A549 (cell line): Measurements from ENCODE around the gene MYRIP. TPM values are rescaled to one million over a fixed set of nuclear protein-coding genes. Genes with fewer than 3 reads are reported as not detected.

Experiments
- ATAC-seq, 2 experiments: fragments of 200-7000 bp in 1 of 2; fragments of >200 bp in 1 of 2; cut with Nextera tagmentation in 1 of 2; cut with Tn5 transposase in 1 of 2; 3 replicates each; pipeline versions ENCODE4 v1.8.0 to v1.9.1; 2018 to 2020; ENCODE audit warnings: mild to moderate bottlenecking in 1 of 2, moderate library complexity in 1 of 2
- CTCF ChIA-PET: fragments of 300-600 bp; sonication (Branson Sonifier 250); formaldehyde crosslinking; extraction: SDS; loops from one replicate; lab custom pipeline; 2021; ENCODE audit warnings: antibody characterized with exemption, inconsistent platforms; lab: Yijun Ruan, JAX
- POLR2A ChIA-PET: fragments of 350-600 bp; formaldehyde crosslinking; extraction: SDS; loops from one replicate; lab custom pipeline; 2021; ENCODE audit warnings: antibody characterized with exemption, inconsistent platforms; lab: Yijun Ruan, JAX
- DNase-seq, 2 experiments: peaks; one replicate each; pipeline versions ENCODE4 v3.0.0 to v3.0.0-alpha.2; 2011 to 2016; ENCODE audit warnings: low read depth in 1 of 2, low spot score in 1 of 2
- FAIRE-seq: peaks from 2 replicates; lab custom pipeline; 2011; peaks lifted over from hg19 to GRCh38; lab: Jason Lieb, UNC
- H3K27ac ChIP-seq, 2 experiments: fragments of >200 bp; sonication (Bioruptor Twin); formaldehyde crosslinking; 3 replicates each; pipeline ENCODE4 v1.5.1; 2016 to 2017
- H3K4me1 ChIP-seq: fragments of >200 bp; sonication (Bioruptor Twin); formaldehyde crosslinking; 3 replicates; pipeline ENCODE4 v1.6.1; 2016
- H3K4me2 ChIP-seq: fragments of >200 bp; sonication (Bioruptor Twin); formaldehyde crosslinking; 3 replicates; pipeline ENCODE4 v1.6.1; 2016
- H3K4me3 ChIP-seq: fragments of >200 bp; sonication (Bioruptor Twin); formaldehyde crosslinking; 3 replicates; pipeline ENCODE4 v1.5.1; 2016
- H3K9me3 ChIP-seq: fragments of >200 bp; sonication (Bioruptor Twin); formaldehyde crosslinking; 3 replicates; pipeline ENCODE4 v1.6.1; 2016
- ATOH8 ChIP-seq: fragments of 250-450 bp; sonication (Bioruptor Pico); IDR thresholded peaks from 2 replicates; pipeline ENCODE4 v1.5.0; 2020; ENCODE audit warnings: low read depth, mild to moderate bottlenecking, moderate library complexity
- BCL3 ChIP-seq: fragments of >200 bp; sonication (Bioruptor Twin); formaldehyde crosslinking; IDR thresholded peaks from 3 replicates; pipeline ENCODE4 v1.6.1; 2016
- BHLHE40 ChIP-seq: IDR thresholded peaks from 2 replicates; pipeline ENCODE4 v1.6.1; 2012; ENCODE audit warnings: low read depth, low read length, inconsistent platforms
- CBX8 ChIP-seq: fragments of 200-600 bp; sonication (generic); IDR thresholded peaks from 2 replicates; pipeline ENCODE4 v1.6.1; 2016
- CEBPB ChIP-seq, 2 experiments: fragments of >200 bp in 1 of 2; sonication (Bioruptor Twin) in 1 of 2; formaldehyde crosslinking in 1 of 2; IDR thresholded peaks; 2 replicates each; pipeline ENCODE4 v1.6.1; 2012 to 2016
- CTCF ChIP-seq: fragments of >200 bp; sonication (Bioruptor Twin); formaldehyde crosslinking; IDR thresholded peaks from 3 replicates; pipeline ENCODE4 v1.5.1; 2016
- E2F6 ChIP-seq: IDR thresholded peaks from 2 replicates; pipeline ENCODE4 v1.6.1; 2012; ENCODE audit warnings: low read depth, borderline replicate concordance
- EHMT2 ChIP-seq: fragments of 200-600 bp; sonication (generic); IDR thresholded peaks from 2 replicates; pipeline ENCODE4 v1.6.1; 2016; ENCODE audit warnings: antibody characterized with exemption, low read depth, mild to moderate bottlenecking, moderate library complexity
- EP300 ChIP-seq, 2 experiments: fragments of >200 bp; sonication (Bioruptor Twin); formaldehyde crosslinking; IDR thresholded peaks; 2 replicates in 1 of 2; 3 replicates in 1 of 2; pipeline ENCODE4 v1.6.1; 2016 to 2017
- HES2 ChIP-seq: fragments of >200 bp; sonication (Bioruptor Twin); formaldehyde crosslinking; IDR thresholded peaks from 2 replicates; pipeline ENCODE4 v1.6.1; 2016
- HEYL ChIP-seq: fragments of 250-450 bp; sonication (Bioruptor Pico); IDR thresholded peaks from 2 replicates; pipeline ENCODE4 v1.8.0; 2021; ENCODE audit warnings: mild to moderate bottlenecking, moderate library complexity
- HMGXB4 ChIP-seq: fragments of 250-450 bp; sonication (Bioruptor Pico); IDR thresholded peaks from 2 replicates; pipeline ENCODE4 v1.5.0; 2021; ENCODE audit warnings: mild to moderate bottlenecking, moderate library complexity, borderline replicate concordance
- HOXB5 ChIP-seq: fragments of 250-450 bp; sonication (Bioruptor Pico); IDR thresholded peaks from 2 replicates; pipeline ENCODE4 v1.5.0; 2020; ENCODE audit warnings: mild to moderate bottlenecking, moderate library complexity
- MAFK ChIP-seq: fragments of 450-650 bp; IDR thresholded peaks from 2 replicates; pipeline ENCODE4 v1.6.1; 2014; ENCODE audit not compliant: partially characterized antibody
- MAX ChIP-seq: IDR thresholded peaks from 2 replicates; pipeline ENCODE4 v1.6.1; 2012
- MAZ ChIP-seq: fragments of 150-350 bp; IDR thresholded peaks from 2 replicates; pipeline ENCODE4 v1.6.1; 2014; ENCODE audit warnings: antibody characterized with exemption, low read depth, low read length, borderline replicate concordance
- PBX3 ChIP-seq: IDR thresholded peaks from 2 replicates; pipeline ENCODE4 v1.6.1; 2012
- PHF8 ChIP-seq: fragments of 200-600 bp; sonication (generic); IDR thresholded peaks from 2 replicates; pipeline ENCODE4 v1.6.1; 2016; ENCODE audit warnings: low read depth, mild to moderate bottlenecking, antibody characterized with exemption, moderate library complexity, borderline replicate concordance
- REST ChIP-seq: fragments of 200-600 bp; sonication (generic); IDR thresholded peaks from 2 replicates; pipeline ENCODE4 v1.6.1; 2016; ENCODE audit warnings: antibody characterized with exemption, mild to moderate bottlenecking, moderate library complexity
- SREBF2 ChIP-seq: fragments of 450-650 bp; IDR thresholded peaks from 2 replicates; pipeline ENCODE4 v1.6.1; 2014; ENCODE audit warnings: mild to moderate bottlenecking, moderate library complexity
- TFCP2L1 ChIP-seq: fragments of 250-450 bp; sonication (Bioruptor Pico); IDR thresholded peaks from 2 replicates; pipeline ENCODE4 v1.5.0; 2021; ENCODE audit warnings: mild to moderate bottlenecking
- ZNF302 ChIP-seq: fragments of 250-450 bp; sonication (Bioruptor Pico); IDR thresholded peaks from 2 replicates; pipeline ENCODE4 v1.9.0; 2021; ENCODE audit warnings: inconsistent platforms, mild to moderate bottlenecking, moderate library complexity
- WGBS: methylation state at CpG from one replicate; pipeline ENCODE4 v1.1.6; 2017; ENCODE audit errors: missing lambda C conversion rate; 5-methylcytosine and 5-hydroxymethylcytosine counted together
- polyA plus RNA-seq, 4 experiments: library from polyadenylated mRNA; depleted of rRNA in 3 of 4; stranded (reverse); fragments of >200 nt; fragmentation: RNase III in 1 of 4; extraction: RNeasy Plus Mini Kit Qiagen cat#74134 plus additional on column Dnase treatment in 1 of 4; gene quantifications; 2 replicates in 3 of 4; 3 replicates in 1 of 4; pipeline ENCODE4 v1.2.3, GENCODE V29; 2011 to 2017

MYRIP gene
- polyA plus RNA-seq, 2 of the 4 experiments (the other 2 are of a cell fraction): not detected

- no peak for ATAC-seq
- H3K4me1 ChIP-seq: no peaks in the 10 kb centered on the region
- H3K4me3 ChIP-seq: no peak overlapping the region
- no peak overlapping the region for H3K27ac ChIP-seq
- TF ChIP-seq MAZ: no peak
- no peak for TF ChIP-seq ATOH8
- no peak for TF ChIP-seq MAX
- no peak for TF ChIP-seq TFCP2L1
- no peak for TF ChIP-seq CEBPB (IDR thresholded peaks at IDR 0.05)
- no peak for TF ChIP-seq BHLHE40
- no peak for TF ChIP-seq BCL3
- no peak for DNase-seq
- CTCF ChIA-PET: no interaction called here
- no peak for FAIRE-seq
- H3K4me2 ChIP-seq: no peak overlapping the region
- POLR2A ChIA-PET: no interaction called here
- no peaks in the 10 kb centered on the region for H3K9me3 ChIP-seq
- 27% methylated on average over 3 of the region's 7 CpGs for WGBS
These were observed 448.7 kb downstream of the MYRIP start for GRCh38 chr3:40258064-40258463.

GRCh38 chr3:40258555-40258954 is 449.1 kb downstream of the MYRIP start:
- WGBS: 20% methylated on average over 1 of the region's 1 CpG
- no peak for FAIRE-seq
- no peak overlapping the region for H3K27ac ChIP-seq
- no peaks in the 10 kb centered on the region for H3K9me3 ChIP-seq
- H3K4me2 ChIP-seq: no peak overlapping the region
- no peak for TF ChIP-seq HOXB5 (CRISPR knock-in tag)
- no peak for TF ChIP-seq ZNF302
- TF ChIP-seq CBX8: no peak
- TF ChIP-seq CTCF: no peak
- peak; percentile 36 to 56; a peak in 3 of 6 replicates for ATAC-seq
- H3K4me1 ChIP-seq: no peaks in the 10 kb centered on the region
- ChIA-PET POLR2A (no interaction called here), CTCF (no interaction called here)
- H3K4me3 ChIP-seq: no peak overlapping the region
- peak in 1 of 2 experiments; percentile 13 for DNase-seq

- Histone ChIP-seq H3K4me3 (no peak overlapping the region), H3K4me2 (no peak overlapping the region), H3K4me1 (no peaks in the 10 kb centered on the region), H3K27ac (no peak overlapping the region), H3K9me3 (no peaks in the 10 kb centered on the region)
- no peak for ATAC-seq
- ChIA-PET POLR2A (no interaction called here), CTCF (no interaction called here)
- no peak for FAIRE-seq
- DNase-seq: no peak
- TF ChIP-seq EHMT2: no peak
- TF ChIP-seq MAFK: no peak
- TF ChIP-seq TFCP2L1: no peak
- TF ChIP-seq SREBF2: no peak
- no peak for TF ChIP-seq PBX3
- no peak for TF ChIP-seq BHLHE40
- TF ChIP-seq EP300 (IDR thresholded peaks at IDR 0.05): no peak
- no peak for TF ChIP-seq HMGXB4 (CRISPR knock-in tag)
- TF ChIP-seq HEYL: no peak
- no peak for TF ChIP-seq CBX8
- no peak for TF ChIP-seq PHF8
- no peak for TF ChIP-seq REST
- no peak for TF ChIP-seq E2F6
- no peak for TF ChIP-seq HES2
- TF ChIP-seq MAX: no peak
These were observed 452.9 kb downstream of the MYRIP start for GRCh38 chr3:40262331-40262730.
